GM19372 (cell line): ENCODE measurements around the gene GRP.

ENCODE experiments used
- ATAC-seq: cut with Tn5 transposase; IDR thresholded peaks from one replicate; pipeline ENCODE4 v1.9.1; 2021; ENCODE audit warnings: mild to moderate bottlenecking, low read depth, moderate library complexity; ENCODE audit not compliant: unreplicated experiment

Gene GRP

GRCh38 chr18:59266886-59267502 is 47.0 kb downstream of the GRP start:
- no peak for ATAC-seq

- no peak for ATAC-seq
Observed at GRCh38 chr18:59267503-59268126, 47.7 kb downstream of the GRP start.

- ATAC-seq, result no peak
Observed at GRCh38 chr18:59268127-59268720, 48.3 kb downstream of the GRP start.

- ATAC-seq, result no peak
Observed at GRCh38 chr18:59268721-59269562, 49.0 kb downstream of the GRP start.

GRCh38 chr18:59269563-59270119 is 49.7 kb downstream of the GRP start:
- no peak for ATAC-seq

GRCh38 chr18:59270689-59271257 is 50.8 kb downstream of the GRP start:
- ATAC-seq, result no peak

- ATAC-seq, result no peak
Observed at GRCh38 chr18:59271606-59272220, 51.8 kb downstream of the GRP start.

- no peak for ATAC-seq
Observed at GRCh38 chr18:59272221-59272888, 52.4 kb downstream of the GRP start.

- no peak for ATAC-seq
Observed at GRCh38 chr18:59272891-59273758, 53.2 kb downstream of the GRP start, which contains the start of gene RAX. TSS of gene RAX (minus strand) at chr18:59273454. CDS start at chr18:59273206, 248 bp downstream.

GRCh38 chr18:59273759-59274532 is 54.0 kb downstream of the GRP start:
- ATAC-seq, result no peak

- no peak for ATAC-seq
Observed at GRCh38 chr18:59274533-59274928, 54.6 kb downstream of the GRP start.

GRCh38 chr18:59275406-59275949 is 55.5 kb downstream of the GRP start:
- no peak for ATAC-seq

- ATAC-seq, result no peak
Observed at GRCh38 chr18:59276047-59276446, 56.1 kb downstream of the GRP start.

GRCh38 chr18:59278793-59279192 is 58.8 kb downstream of the GRP start:
- no peak for ATAC-seq

GRCh38 chr18:59279193-59279592 is 59.2 kb downstream of the GRP start:
- no peak for ATAC-seq

- ATAC-seq, result no peak
Observed at GRCh38 chr18:59279722-59280121, 59.8 kb downstream of the GRP start.
